Measurements from ENCODE around the gene HAGHL. TPM values are rescaled to one million over a fixed set of nuclear protein-coding genes. Genes with fewer than 3 reads are reported as not detected.

HAGHL gene
- total RNA-seq, 6 experiments from 2014 or later: 0.83 to 2.5 (median 1.3) TPM

DNA sequence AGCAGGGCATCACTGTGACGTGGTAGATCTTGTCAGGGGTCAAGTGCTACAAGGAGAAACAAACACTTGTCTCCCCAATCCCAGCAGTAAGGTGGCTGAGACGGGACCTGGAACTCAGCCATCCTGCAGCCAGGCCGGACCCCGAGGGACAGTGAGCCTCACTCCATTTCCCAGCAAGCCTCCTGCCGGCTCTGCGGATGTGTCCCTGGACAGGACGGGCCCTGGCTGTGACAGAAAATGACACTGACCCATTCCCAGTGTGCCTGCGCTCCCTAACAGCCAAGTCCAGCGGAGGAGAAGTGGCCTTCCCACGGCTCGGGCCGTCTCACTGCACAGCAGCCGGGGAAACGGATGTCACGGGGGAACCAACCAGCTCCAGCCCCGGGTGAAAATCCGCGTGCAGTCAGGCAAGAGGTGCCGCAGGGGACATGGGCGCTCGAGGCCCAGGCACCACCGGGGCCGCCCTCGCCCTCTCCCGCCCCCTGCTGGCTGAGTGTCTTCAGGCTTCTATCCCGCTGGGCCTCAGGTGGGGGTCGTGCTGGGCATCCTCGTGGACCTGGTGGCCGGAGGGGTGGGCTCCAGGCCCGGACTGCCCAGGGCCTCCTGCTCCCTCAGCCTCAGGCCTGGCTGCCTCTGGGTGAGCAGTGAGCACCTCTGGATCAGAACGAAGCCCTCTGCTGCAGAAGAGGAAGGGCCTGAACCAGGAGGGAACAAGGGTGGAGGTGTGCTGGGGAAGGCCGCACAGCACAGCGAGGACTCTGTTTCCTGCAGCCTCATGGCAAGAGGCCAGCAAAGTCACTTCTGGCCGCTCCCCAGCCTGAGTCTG, 6.7 kb downstream of the HAGHL start:
- H3K27ac ChIP-seq: no peak overlapping the region
- intact Hi-C loops (cut with DNase I): no loop called here
- H3K36me3 ChIP-seq: peaks cover 0 to 34% (median 3%) of the 10 kb centered on the region in 4 donors
- no CpG with 5 or more reads among the region's 34 CpGs for WGBS (ENCODE audit: insufficient coverage, low coverage, low lambda C conversion rate, missing lambda C conversion rate)
- peak in 2 of 4 donors; percentile 6 to 15 for ATAC-seq
- TF ChIP-seq CTCF (IDR thresholded peaks at IDR 0.05) (peak in 2 of 4 donors; percentile 20 to 26), POLR2A (IDR thresholded peaks at IDR 0.05) (no peak)
- peak in 1 of 3 donors; percentile 52 for DNase-seq
- no peaks in the 10 kb centered on the region for H3K27me3 ChIP-seq
- peaks cover 0 to 1% (median 0%) of the 10 kb centered on the region in 4 donors for H3K4me1 ChIP-seq
- H3K9me3 ChIP-seq: no peaks in the 10 kb centered on the region
- H3K4me3 ChIP-seq: no peak overlapping the region

DNA sequence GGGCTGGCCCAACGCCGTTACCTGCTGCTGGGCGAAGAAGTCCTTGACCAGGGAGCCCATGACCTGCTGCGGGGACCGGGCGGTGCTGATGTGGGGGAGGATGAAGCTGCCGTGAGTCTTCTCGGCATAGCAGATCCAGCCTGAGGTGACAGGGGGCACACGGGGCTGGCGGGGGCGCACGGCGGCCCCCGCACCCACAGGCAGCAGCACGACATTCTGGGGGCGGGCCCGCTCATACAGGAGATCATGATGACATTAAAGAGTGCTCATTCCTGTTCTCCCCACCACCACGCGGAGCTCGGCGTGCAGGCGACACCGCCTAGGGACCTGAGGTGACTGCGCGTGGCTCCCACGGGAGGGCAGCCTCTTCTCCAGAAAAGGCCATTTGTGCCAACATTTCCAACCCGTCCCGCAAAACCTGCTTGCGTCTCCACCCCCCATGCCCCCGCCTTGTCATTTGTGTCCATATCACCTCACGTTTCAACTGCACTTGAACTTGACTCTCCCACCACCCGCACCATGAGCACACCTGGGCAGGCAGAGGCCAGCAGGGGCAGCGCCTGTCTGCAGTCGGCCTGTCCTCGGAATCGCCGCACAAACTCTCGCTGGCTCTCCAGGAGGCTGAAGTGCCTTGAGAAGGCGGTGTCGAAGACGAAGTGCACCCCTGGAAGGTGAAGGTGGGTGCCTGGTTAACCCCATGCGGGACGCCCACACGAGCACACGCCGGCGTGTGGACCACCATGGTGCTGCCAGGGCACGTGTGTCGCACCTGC, 7.5 kb downstream of the HAGHL start:
- H3K4me3 ChIP-seq: no peak overlapping the region
- H3K36me3 ChIP-seq: peaks cover 0 to 34% (median 3%) of the 10 kb centered on the region in 4 donors
- ATAC-seq: no peak
- TF ChIP-seq CTCF (IDR thresholded peaks at IDR 0.05) (no peak), POLR2A (IDR thresholded peaks at IDR 0.05) (no peak)
- no peaks in the 10 kb centered on the region for H3K9me3 ChIP-seq
- intact Hi-C loops (cut with DNase I): no loop called here
- 85% methylated on average over 17 of the region's 49 CpGs for WGBS (ENCODE audit: insufficient coverage, low coverage, low lambda C conversion rate, missing lambda C conversion rate)
- peaks cover 0 to 2% (median under 1%) of the 10 kb centered on the region in 4 donors for H3K4me1 ChIP-seq
- H3K27me3 ChIP-seq: no peaks in the 10 kb centered on the region
- DNase-seq: no peak
- H3K27ac ChIP-seq: no peak overlapping the region

DNA sequence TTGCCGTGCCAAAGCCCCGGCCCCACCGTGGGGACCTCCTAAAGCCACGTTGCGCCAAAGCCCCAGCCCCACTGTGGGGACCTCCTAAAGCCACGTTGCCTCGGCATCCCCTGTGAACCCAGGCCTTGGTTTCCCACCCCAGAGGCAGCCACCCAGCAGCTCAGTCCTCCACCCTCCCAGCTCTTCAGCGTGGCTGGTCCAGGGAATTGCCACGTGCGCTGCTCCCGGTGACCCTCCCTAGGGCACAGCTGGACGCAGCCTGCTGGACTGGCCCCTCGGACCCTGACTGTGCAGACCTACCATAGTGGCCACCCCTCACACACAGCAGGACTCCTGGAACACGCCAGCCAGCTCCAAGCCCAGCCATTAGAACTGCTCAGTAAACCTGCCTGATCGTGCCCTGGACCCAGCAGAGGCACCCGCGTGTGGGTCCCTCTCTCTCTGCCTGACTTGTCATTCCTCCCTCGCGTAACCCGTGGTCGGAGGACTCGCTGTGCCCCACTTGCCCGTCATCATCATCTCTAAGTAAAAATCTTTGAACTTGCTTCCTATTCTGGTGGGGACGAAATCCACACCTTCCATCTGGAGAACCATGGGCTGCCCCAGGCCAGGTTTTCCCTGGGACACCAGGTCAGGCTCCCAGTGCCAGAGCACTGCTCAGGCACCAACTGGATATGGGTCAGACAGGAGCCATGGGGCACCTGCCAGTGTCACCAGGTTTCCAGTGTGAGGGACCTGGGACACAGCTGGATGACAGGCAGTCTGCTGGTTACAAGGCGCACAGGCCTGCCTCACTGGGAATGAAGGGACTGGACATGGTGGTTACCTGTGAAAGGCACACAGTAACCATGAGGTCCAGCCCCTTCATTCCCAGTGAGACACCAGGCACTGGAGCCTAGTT, 8.3 kb downstream of the HAGHL start:
- no peak for ATAC-seq
- no peak overlapping the region for H3K27ac ChIP-seq
- TF ChIP-seq POLR2A (IDR thresholded peaks at IDR 0.05): no peak
- TF ChIP-seq CTCF (IDR thresholded peaks at IDR 0.05): no peak
- intact Hi-C loops (cut with DNase I): no loop called here
- WGBS (ENCODE audit: insufficient coverage, low coverage, low lambda C conversion rate, missing lambda C conversion rate): 78% methylated on average over 7 of the region's 25 CpGs
- peak in 1 of 3 donors; percentile 51 for DNase-seq
- no peaks in the 10 kb centered on the region for H3K27me3 ChIP-seq
- H3K4me3 ChIP-seq: no peak overlapping the region
- H3K36me3 ChIP-seq: peaks cover 0 to 34% (median 3%) of the 10 kb centered on the region in 4 donors
- no peaks in the 10 kb centered on the region for H3K9me3 ChIP-seq
- H3K4me1 ChIP-seq: peaks cover 0 to 10% (median 4%) of the 10 kb centered on the region in 4 donors

GRCh38 chr16:735982-736453, 9.1 kb downstream of the HAGHL start:
- intact Hi-C loops (cut with DNase I): no loop called here
- no peak overlapping the region for H3K4me3 ChIP-seq
- peaks cover 0 to 34% (median 3%) of the 10 kb centered on the region in 4 donors for H3K36me3 ChIP-seq
- H3K27ac ChIP-seq: no peak overlapping the region
- no peak for ATAC-seq
- DNase-seq: no peak
- peaks cover 0 to 12% (median 5%) of the 10 kb centered on the region in 4 donors for H3K4me1 ChIP-seq
- TF ChIP-seq CTCF (IDR thresholded peaks at IDR 0.05) (no peak), POLR2A (IDR thresholded peaks at IDR 0.05) (no peak)
- WGBS (ENCODE audit: insufficient coverage, low coverage, low lambda C conversion rate, missing lambda C conversion rate): 77% methylated on average over 10 of the region's 13 CpGs
- no peaks in the 10 kb centered on the region for H3K27me3 ChIP-seq
- no peaks in the 10 kb centered on the region for H3K9me3 ChIP-seq
